Ovary (tissue), 3 donors: Measurements from ENCODE around the gene MYOM3.

Source experiments
- EP300 ChIP-seq: sonication (generic); formaldehyde crosslinking; IDR thresholded peaks from one replicate; pipeline ENCODE4 v1.6.1; 2017; ENCODE audit warnings: antibody characterized with exemption
- TF ChIP-seq, protein P1 (sequence below), 3 donors: fragments of 450-650 bp in 2 of 3; fragments of 200-600 bp in 1 of 3; IDR thresholded peaks; one replicate each; pipeline versions ENCODE4 v1.5.1 to v1.8.0; 2016 to 2022; ENCODE audit warnings: antibody characterized with exemption in 3 of 3, mild to moderate bottlenecking in 1 of 3
- donor health status: DM: no; HTN: no; CAD: no.

GRCh38 chr1:24100945-24101737 is 10.8 kb downstream of the MYOM3 start:
- TF ChIP-seq, protein P1, sequence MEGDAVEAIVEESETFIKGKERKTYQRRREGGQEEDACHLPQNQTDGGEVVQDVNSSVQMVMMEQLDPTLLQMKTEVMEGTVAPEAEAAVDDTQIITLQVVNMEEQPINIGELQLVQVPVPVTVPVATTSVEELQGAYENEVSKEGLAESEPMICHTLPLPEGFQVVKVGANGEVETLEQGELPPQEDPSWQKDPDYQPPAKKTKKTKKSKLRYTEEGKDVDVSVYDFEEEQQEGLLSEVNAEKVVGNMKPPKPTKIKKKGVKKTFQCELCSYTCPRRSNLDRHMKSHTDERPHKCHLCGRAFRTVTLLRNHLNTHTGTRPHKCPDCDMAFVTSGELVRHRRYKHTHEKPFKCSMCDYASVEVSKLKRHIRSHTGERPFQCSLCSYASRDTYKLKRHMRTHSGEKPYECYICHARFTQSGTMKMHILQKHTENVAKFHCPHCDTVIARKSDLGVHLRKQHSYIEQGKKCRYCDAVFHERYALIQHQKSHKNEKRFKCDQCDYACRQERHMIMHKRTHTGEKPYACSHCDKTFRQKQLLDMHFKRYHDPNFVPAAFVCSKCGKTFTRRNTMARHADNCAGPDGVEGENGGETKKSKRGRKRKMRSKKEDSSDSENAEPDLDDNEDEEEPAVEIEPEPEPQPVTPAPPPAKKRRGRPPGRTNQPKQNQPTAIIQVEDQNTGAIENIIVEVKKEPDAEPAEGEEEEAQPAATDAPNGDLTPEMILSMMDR (IDR thresholded peaks at IDR 0.05): no peak
- no peak for TF ChIP-seq EP300
